Memory B cell (primary cell): ENCODE measurements around the gene ARFIP1.
"Not testable (repeated sequence)": the region's sequence is repeated elsewhere in the genome, so short reads cannot be mapped to it uniquely, and the experiment has no call there.

Experiments
- ATAC-seq: fragments of 150-1000 bp; cut with Tn5 transposase; 2 replicates; pipeline ENCODE4 v1.10.0; 2021; ENCODE audit warnings: low read depth, mild to moderate bottlenecking, moderate library complexity
- DNase-seq, 2 donors: peaks; one replicate each; pipeline ENCODE4 v3.0.0; 2022; ENCODE audit warnings: low spot score in 2 of 2
- H3K27ac Mint-ChIP-seq: one replicate; pipeline ENCODE4 v1.8.0; 2022; ENCODE audit warnings: mild to moderate bottlenecking, moderate library complexity, mixed read lengths
- H3K27me3 Mint-ChIP-seq: one replicate; pipeline ENCODE4 v1.8.0; 2022; ENCODE audit warnings: mixed read lengths
- H3K36me3 Mint-ChIP-seq: one replicate; pipeline ENCODE4 v1.8.0; 2022; ENCODE audit warnings: mild to moderate bottlenecking, mixed read lengths
- H3K4me1 Mint-ChIP-seq: one replicate; pipeline ENCODE4 v1.8.0; 2022; ENCODE audit warnings: mixed read lengths
- H3K4me3 Mint-ChIP-seq: one replicate; pipeline ENCODE4 v1.8.0; 2022; ENCODE audit warnings: mild to moderate bottlenecking, moderate library complexity, mixed read lengths
- H3K9me3 Mint-ChIP-seq: one replicate; pipeline ENCODE4 v1.8.0; 2022; ENCODE audit warnings: mixed read lengths

ARFIP1 gene

DNA sequence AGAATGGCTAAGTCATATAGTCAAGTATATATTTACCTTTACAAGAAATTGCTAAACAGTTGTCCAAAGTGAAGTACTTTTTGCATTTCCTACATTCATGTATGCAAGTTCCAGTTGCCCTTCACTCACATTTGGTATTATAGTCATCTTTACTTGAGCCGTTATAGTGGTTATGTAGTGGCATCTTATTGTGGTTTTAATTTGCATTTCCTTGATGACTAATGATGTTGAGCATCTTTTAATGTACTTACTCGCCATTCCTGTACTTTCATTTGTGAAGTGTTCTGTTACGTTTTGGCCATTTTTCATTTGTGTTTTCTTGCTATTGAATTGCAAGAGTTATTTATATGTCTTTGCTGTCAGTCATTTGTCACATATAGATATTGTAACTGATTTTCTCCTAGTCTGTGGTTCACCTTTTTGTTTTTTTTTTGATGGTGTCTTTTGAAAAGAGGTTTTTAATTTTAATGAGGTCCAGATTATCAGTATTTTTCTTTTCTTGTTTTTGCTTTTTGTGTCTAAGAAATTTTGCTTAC, 27.6 kb downstream of the ARFIP1 start:
- Mint-ChIP-seq H3K4me3 (peak overlapping the region; percentile 9), H3K27ac (no peak overlapping the region)

DNA sequence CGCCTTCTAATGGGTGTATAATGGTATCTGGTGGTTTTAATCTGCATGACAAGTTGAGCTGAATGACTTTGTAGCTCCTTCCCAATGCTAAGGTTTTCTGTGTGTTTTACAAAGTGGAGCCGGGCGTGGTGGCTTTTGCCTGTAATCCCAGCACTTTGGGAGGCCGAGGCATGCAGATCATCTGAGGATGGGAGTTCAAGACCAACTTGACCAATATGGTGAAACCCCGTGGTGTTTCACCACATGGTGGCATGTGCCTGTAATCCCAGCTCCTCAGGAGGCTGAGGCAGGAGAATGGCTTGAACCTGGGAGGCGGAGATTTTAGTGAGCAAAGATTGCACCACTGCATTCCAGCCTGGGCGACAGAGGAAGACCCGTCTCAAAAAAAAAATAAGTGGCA, 28.9 kb downstream of the ARFIP1 start:
- H3K4me1 Mint-ChIP-seq: peaks cover 25% of the 10 kb centered on the region
- DNase-seq (no peak), ATAC-seq (no peak)
- H3K4me3 Mint-ChIP-seq: no peak overlapping the region
- peaks cover 32% of the 10 kb centered on the region for H3K36me3 Mint-ChIP-seq
- H3K27me3 Mint-ChIP-seq: no peaks in the 10 kb centered on the region
- H3K27ac Mint-ChIP-seq: no peak overlapping the region
- peaks cover 10% of the 10 kb centered on the region for H3K9me3 Mint-ChIP-seq

More for the DNA sequence above, 27.6 kb downstream of the ARFIP1 start:
- peaks cover 22% of the 10 kb centered on the region for H3K4me1 Mint-ChIP-seq
- DNase-seq: no peak
- no peaks in the 10 kb centered on the region for H3K27me3 Mint-ChIP-seq
- ATAC-seq: peak; percentile 48
- H3K36me3 Mint-ChIP-seq: peaks cover 22% of the 10 kb centered on the region
- H3K9me3 Mint-ChIP-seq: peaks cover 6% of the 10 kb centered on the region

- Mint-ChIP-seq H3K9me3 (peaks cover 17% of the 10 kb centered on the region), H3K4me1 (peaks cover 24% of the 10 kb centered on the region), H3K27me3 (no peaks in the 10 kb centered on the region), H3K4me3 (no peak overlapping the region), H3K27ac (no peak overlapping the region), H3K36me3 (peaks cover 50% of the 10 kb centered on the region)
- DNase-seq: no peak
- no peak for ATAC-seq
Observed at GRCh38 chr4:152810715-152811287, 31.0 kb downstream of the ARFIP1 start.

- Mint-ChIP-seq H3K4me1 (peaks cover 25% of the 10 kb centered on the region), H3K4me3 (no peak overlapping the region), H3K36me3 (peaks cover 59% of the 10 kb centered on the region), H3K27me3 (no peaks in the 10 kb centered on the region), H3K27ac (peak overlapping the region; percentile 47), H3K9me3 (peaks cover 17% of the 10 kb centered on the region)
- DNase-seq (no peak), ATAC-seq (no peak)
Observed at GRCh38 chr4:152815078-152815477, 35.3 kb downstream of the ARFIP1 start.

- no peak for DNase-seq
- no peak overlapping the region for H3K27ac Mint-ChIP-seq
- peaks cover 48% of the 10 kb centered on the region for H3K36me3 Mint-ChIP-seq
- peaks cover 14% of the 10 kb centered on the region for H3K9me3 Mint-ChIP-seq
- no peaks in the 10 kb centered on the region for H3K27me3 Mint-ChIP-seq
- no peak for ATAC-seq
- H3K4me3 Mint-ChIP-seq: no peak overlapping the region
- peaks cover 22% of the 10 kb centered on the region for H3K4me1 Mint-ChIP-seq
Observed at GRCh38 chr4:152817331-152817730, 37.6 kb downstream of the ARFIP1 start.

GRCh38 chr4:152819026-152819645, 39.4 kb downstream of the ARFIP1 start:
- H3K4me3 Mint-ChIP-seq: no peak overlapping the region
- peaks cover 34% of the 10 kb centered on the region for H3K36me3 Mint-ChIP-seq

DNA sequence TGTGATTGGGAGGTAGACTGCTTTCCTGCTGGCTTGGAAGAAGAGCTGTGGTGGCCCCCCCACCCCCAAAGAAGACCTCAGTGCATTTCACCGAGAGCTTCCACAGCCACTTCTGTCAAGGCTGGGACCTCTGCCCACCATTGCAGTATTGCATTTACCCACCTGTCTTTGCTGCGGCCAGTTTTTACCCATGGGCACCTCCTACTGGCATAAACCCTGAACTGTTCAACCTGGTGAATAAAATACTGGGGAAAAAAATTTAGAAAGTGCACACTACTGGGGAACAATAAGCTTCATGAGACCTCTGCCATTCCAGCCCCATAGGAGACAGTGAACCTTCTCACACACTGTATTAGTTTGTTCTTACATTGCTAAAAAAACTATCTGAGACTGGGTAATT, 40.3 kb downstream of the ARFIP1 start:
- Mint-ChIP-seq H3K27ac (no peak overlapping the region), H3K36me3 (peaks cover 27% of the 10 kb centered on the region), H3K4me1 (peaks cover 16% of the 10 kb centered on the region), H3K9me3 (peaks cover 7% of the 10 kb centered on the region), H3K27me3 (no peaks in the 10 kb centered on the region), H3K4me3 (no peak overlapping the region)
- ATAC-seq: no peak
- DNase-seq: no peak

More at GRCh38 chr4:152819026-152819645, 39.4 kb downstream of the ARFIP1 start:
- Mint-ChIP-seq H3K9me3 (peaks cover 6% of the 10 kb centered on the region), H3K4me1 (peaks cover 16% of the 10 kb centered on the region), H3K27me3 (no peaks in the 10 kb centered on the region), H3K27ac (no peak overlapping the region)
- ATAC-seq (no peak), DNase-seq (no peak)

GRCh38 chr4:152822323-152822722, 42.6 kb downstream of the ARFIP1 start:
- Mint-ChIP-seq H3K4me3 (no peak overlapping the region), H3K4me1 (peaks cover 5% of the 10 kb centered on the region), H3K9me3 (peaks cover 7% of the 10 kb centered on the region), H3K27me3 (no peaks in the 10 kb centered on the region), H3K27ac (no peak overlapping the region), H3K36me3 (peaks cover 15% of the 10 kb centered on the region)
- DNase-seq: no peak
- ATAC-seq: no peak

- no peaks in the 10 kb centered on the region for H3K27me3 Mint-ChIP-seq
- DNase-seq: no peak
- peaks cover 20% of the 10 kb centered on the region for H3K36me3 Mint-ChIP-seq
- no peak overlapping the region for H3K4me3 Mint-ChIP-seq
- no peak overlapping the region for H3K27ac Mint-ChIP-seq
- no peaks in the 10 kb centered on the region for H3K4me1 Mint-ChIP-seq
- no peak for ATAC-seq
- peaks cover 9% of the 10 kb centered on the region for H3K9me3 Mint-ChIP-seq
Observed at GRCh38 chr4:152824561-152824960, 44.8 kb downstream of the ARFIP1 start.

DNA sequence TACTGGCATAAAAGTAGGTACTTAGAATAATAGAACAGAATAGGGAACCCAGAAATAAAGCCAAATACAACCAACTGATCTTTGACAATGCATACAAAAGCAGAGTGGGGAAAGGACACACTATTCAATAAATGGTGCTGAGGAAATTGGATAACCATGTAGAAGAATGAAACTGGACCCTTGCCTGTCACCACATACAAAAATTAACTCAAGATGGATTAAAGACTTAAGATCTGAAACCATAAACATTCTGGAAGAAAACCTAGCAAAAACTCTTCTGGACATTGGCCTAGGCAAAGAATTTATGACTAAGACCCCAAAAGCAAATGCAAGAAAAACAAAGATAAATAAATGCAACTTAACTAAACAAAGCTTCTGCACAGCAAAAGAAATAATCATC, 45.6 kb downstream of the ARFIP1 start:
- no peak for ATAC-seq
- H3K27ac Mint-ChIP-seq: no peak overlapping the region
- no peaks in the 10 kb centered on the region for H3K4me1 Mint-ChIP-seq
- DNase-seq: no peak
- no peak overlapping the region for H3K4me3 Mint-ChIP-seq
- no peaks in the 10 kb centered on the region for H3K27me3 Mint-ChIP-seq
- H3K9me3 Mint-ChIP-seq: peaks cover 9% of the 10 kb centered on the region
- H3K36me3 Mint-ChIP-seq: peaks cover 20% of the 10 kb centered on the region

GRCh38 chr4:152828122-152828521, 48.4 kb downstream of the ARFIP1 start:
- peaks cover 35% of the 10 kb centered on the region for H3K36me3 Mint-ChIP-seq
- no peaks in the 10 kb centered on the region for H3K27me3 Mint-ChIP-seq
- ATAC-seq (no peak), DNase-seq (no peak)
- H3K27ac Mint-ChIP-seq: no peak overlapping the region
- H3K9me3 Mint-ChIP-seq: peaks cover 9% of the 10 kb centered on the region
- H3K4me1 Mint-ChIP-seq: no peaks in the 10 kb centered on the region
- H3K4me3 Mint-ChIP-seq: no peak overlapping the region

- no peaks in the 10 kb centered on the region for H3K27me3 Mint-ChIP-seq
- DNase-seq (no peak), ATAC-seq (no peak)
- no peak overlapping the region for H3K4me3 Mint-ChIP-seq
- no peak overlapping the region for H3K27ac Mint-ChIP-seq
- H3K36me3 Mint-ChIP-seq: peaks cover 54% of the 10 kb centered on the region
- peaks cover 8% of the 10 kb centered on the region for H3K9me3 Mint-ChIP-seq
- no peaks in the 10 kb centered on the region for H3K4me1 Mint-ChIP-seq
Observed at GRCh38 chr4:152831416-152831815, 51.7 kb downstream of the ARFIP1 start.

DNA sequence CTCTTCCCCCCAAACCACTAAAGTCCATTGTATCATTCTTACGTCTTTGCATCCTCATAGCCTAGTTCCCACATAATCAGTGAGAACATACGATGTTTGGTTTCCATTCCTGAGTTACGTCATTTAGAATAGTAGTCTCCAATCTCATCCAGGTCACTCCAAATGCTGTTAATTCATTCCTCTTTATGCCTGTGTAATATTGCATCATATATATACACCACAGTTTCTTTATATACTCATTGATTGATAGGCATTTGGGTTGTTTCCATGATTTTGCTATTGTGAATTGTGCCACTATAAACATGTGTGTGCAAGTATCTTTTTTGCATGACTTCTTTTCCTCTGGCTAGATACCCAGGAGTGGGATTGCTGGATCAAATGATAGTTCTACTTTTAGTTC, 57.2 kb downstream of the ARFIP1 start:
- no peak for DNase-seq
- H3K27me3 Mint-ChIP-seq: no peaks in the 10 kb centered on the region
- peaks cover 9% of the 10 kb centered on the region for H3K9me3 Mint-ChIP-seq
- no peak overlapping the region for H3K27ac Mint-ChIP-seq
- H3K4me1 Mint-ChIP-seq: peaks cover 15% of the 10 kb centered on the region
- no peak overlapping the region for H3K4me3 Mint-ChIP-seq
- no peak for ATAC-seq
- H3K36me3 Mint-ChIP-seq: peaks cover 54% of the 10 kb centered on the region

DNA sequence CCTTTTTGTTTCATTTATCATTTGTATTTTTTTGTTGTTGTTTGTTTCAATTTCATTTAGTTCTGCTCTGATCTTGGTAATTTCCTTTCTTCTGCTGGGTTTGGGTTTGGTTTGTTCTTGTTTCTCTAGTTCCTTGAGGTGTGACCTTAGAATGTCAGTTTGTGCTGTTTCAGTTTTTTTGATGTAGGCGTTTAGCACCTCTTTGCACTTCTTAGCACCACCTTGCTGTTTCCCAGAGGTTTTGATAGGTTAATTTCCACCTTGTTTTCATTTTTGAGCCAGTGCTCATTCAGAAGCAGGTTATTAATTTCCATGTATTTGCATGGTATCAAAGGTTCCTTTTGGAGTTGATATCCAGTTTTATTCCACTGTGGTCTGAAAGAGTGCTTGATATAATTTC, 60.0 kb downstream of the ARFIP1 start:
- peaks cover 42% of the 10 kb centered on the region for H3K36me3 Mint-ChIP-seq
- DNase-seq: not testable (repeated sequence)

More for the DNA sequence above, 60.0 kb downstream of the ARFIP1 start:
- H3K4me1 Mint-ChIP-seq: peaks cover 15% of the 10 kb centered on the region
- H3K27me3 Mint-ChIP-seq, H3K4me3 Mint-ChIP-seq, H3K9me3 Mint-ChIP-seq, ATAC-seq: not testable (repeated sequence)
- peak overlapping the region; percentile 56 for H3K27ac Mint-ChIP-seq
